CD14-positive monocyte (primary cell): ENCODE measurements around the gene PRDX6. TPM values are rescaled to one million over a fixed set of nuclear protein-coding genes. Genes with fewer than 3 reads are reported as not detected.
"Not testable (repeated sequence)": the region's sequence is repeated elsewhere in the genome, so short reads cannot be mapped to it uniquely, and the experiment has no call there.

Experiments
- DNase-seq, 3 donors: peaks; one replicate each; pipeline ENCODE4 v3.0.0-alpha.2; 2011 to 2022
- H2AFZ ChIP-seq: 2 replicates; pipeline ENCODE4 v1.6.0; 2012; ENCODE audit warnings: mild to moderate bottlenecking, low read depth, low read length, inconsistent platforms; ENCODE audit not compliant: insufficient read depth, poor library complexity, severe bottlenecking
- H3K27ac ChIP-seq, 2 donors: 1 replicate in 1 of 2; 2 replicates in 1 of 2; pipeline ENCODE4 v1.5.1; 2012 to 2013; ENCODE audit warnings: low read length in 2 of 2, control low read depth in 1 of 2, inconsistent platforms in 1 of 2, low read depth in 1 of 2, mild to moderate bottlenecking in 1 of 2
- H3K27me3 ChIP-seq, 2 donors: one replicate each; pipeline versions ENCODE4 v1.6.0 to v1.6.1; 2011 to 2013; ENCODE audit warnings: low read length in 2 of 2; ENCODE audit not compliant: control insufficient read depth in 2 of 2, insufficient read depth in 2 of 2
- H3K36me3 ChIP-seq, 2 donors: replicated peaks in 1 of 2; 1 replicate in 1 of 2; 2 replicates in 1 of 2; pipeline versions ENCODE4 v1.5.1 to v1.6.1; 2012 to 2013; ENCODE audit warnings: low read length in 2 of 2, control low read depth in 1 of 2, inconsistent platforms in 1 of 2, mild to moderate bottlenecking in 1 of 2; ENCODE audit not compliant: insufficient read depth in 2 of 2, control insufficient read depth in 1 of 2
- H3K4me1 ChIP-seq, 2 donors: 1 replicate in 1 of 2; 2 replicates in 1 of 2; pipeline versions ENCODE4 v1.5.1 to v1.6.1; 2012 to 2013; ENCODE audit warnings: low read length in 2 of 2, control low read depth in 1 of 2, inconsistent platforms in 1 of 2, mild to moderate bottlenecking in 1 of 2, moderate library complexity in 1 of 2; ENCODE audit not compliant: insufficient read depth in 2 of 2, control insufficient read depth in 1 of 2
- H3K4me2 ChIP-seq: replicated peaks from 2 replicates; pipeline ENCODE3; 2012; ENCODE audit warnings: low read length, moderate library complexity, mild to moderate bottlenecking; ENCODE audit not compliant: poor library complexity, severe bottlenecking; ENCODE audit errors: extremely low read depth
- H3K4me3 ChIP-seq, 3 experiments: fragments of 200-600 bp in 1 of 3; sonication (generic) in 1 of 3; replicated peaks in 1 of 3; 1 replicate in 2 of 3; 2 replicates in 1 of 3; pipeline ENCODE4 v1.5.1; 2011 to 2013; ENCODE audit warnings: low read length in 3 of 3, mild to moderate bottlenecking in 3 of 3, control low read depth in 2 of 3, low read depth in 2 of 3, inconsistent platforms in 1 of 3, moderate library complexity in 1 of 3
- H3K79me2 ChIP-seq: 2 replicates; pipeline ENCODE4 v1.6.0; 2012; ENCODE audit warnings: mild to moderate bottlenecking, control low read depth, inconsistent platforms, low read length, moderate library complexity; ENCODE audit not compliant: insufficient read depth
- H3K9ac ChIP-seq: 2 replicates; pipeline ENCODE4 v1.6.0; 2017; ENCODE audit warnings: low read length, mild to moderate bottlenecking; ENCODE audit not compliant: insufficient read depth, poor library complexity, severe bottlenecking
- H3K9me3 ChIP-seq, 2 donors: replicated peaks in 1 of 2; 1 replicate in 1 of 2; 2 replicates in 1 of 2; pipeline versions ENCODE4 v1.5.1 to v1.6.1; 2012 to 2013; ENCODE audit warnings: low read length in 2 of 2, control low read depth in 1 of 2; ENCODE audit not compliant: control insufficient read depth in 1 of 2, insufficient read depth in 1 of 2
- H4K20me1 ChIP-seq: 2 replicates; pipeline ENCODE4 v1.6.0; 2012; ENCODE audit warnings: mild to moderate bottlenecking, low read length, control low read depth, moderate library complexity; ENCODE audit not compliant: insufficient read depth
- H3K27ac Mint-ChIP-seq, 7 donors: one replicate each; pipeline ENCODE4 v1.8.0; 2020; ENCODE audit warnings: mild to moderate bottlenecking in 7 of 7, mixed read lengths in 7 of 7, moderate library complexity in 6 of 7, inconsistent platforms in 2 of 7
- H3K27me3 Mint-ChIP-seq, 3 donors: one replicate each; pipeline ENCODE4 v1.8.0; 2021 to 2022; ENCODE audit warnings: low read depth in 3 of 3, mild to moderate bottlenecking in 3 of 3, mixed read lengths in 3 of 3, moderate library complexity in 3 of 3, inconsistent platforms in 1 of 3
- H3K36me3 Mint-ChIP-seq, 2 donors: one replicate each; pipeline ENCODE4 v1.8.0; 2020; ENCODE audit warnings: mixed read lengths in 2 of 2, inconsistent platforms in 1 of 2, mild to moderate bottlenecking in 1 of 2
- H3K4me1 Mint-ChIP-seq: one replicate; pipeline ENCODE4 v1.8.0; 2020; ENCODE audit warnings: mild to moderate bottlenecking, mixed read lengths
- H3K4me3 Mint-ChIP-seq, 2 donors: one replicate each; pipeline ENCODE4 v1.8.0; 2020; ENCODE audit warnings: mild to moderate bottlenecking in 2 of 2, mixed read lengths in 2 of 2, moderate library complexity in 1 of 2
- H3K9me3 Mint-ChIP-seq, 7 donors: one replicate each; pipeline ENCODE4 v1.8.0; 2020 to 2022; ENCODE audit warnings: mixed read lengths in 7 of 7, mild to moderate bottlenecking in 6 of 7, moderate library complexity in 6 of 7, inconsistent platforms in 2 of 7
- CTCF ChIP-seq: fragments of 200-600 bp; IDR thresholded peaks from one replicate; pipeline ENCODE4 v1.8.0; 2022; ENCODE audit warnings: antibody characterized with exemption, mild to moderate bottlenecking
- WGBS: methylation state at CpG from one replicate; pipeline ENCODE4 v1.1.5; 2013; ENCODE audit warnings: missing lambda C conversion rate; ENCODE audit not compliant: insufficient coverage; 5-methylcytosine and 5-hydroxymethylcytosine counted together
- intact Hi-C, 2 donors: fragments of 100-400 bp; cut with micrococcal nuclease; formaldehyde crosslinking; loops; one replicate each; pipeline versions ENCODE4 v1.15.0 to v1.15.1; 2023
- polyA plus RNA-seq, 3 donors: library from polyadenylated mRNA; depleted of rRNA in 1 of 3; unstranded in 2 of 3; stranded (reverse) in 1 of 3; fragments of 300-500 nt in 2 of 3; fragments of >200 nt in 1 of 3; fragmentation: Illumina TruSeq in 2 of 3; gene quantifications; 1 replicate in 2 of 3; 2 replicates in 1 of 3; pipeline ENCODE4 v1.2.3, GENCODE V29; 2012 to 2021

Gene PRDX6
- polyA plus RNA-seq, 3 donors: 89.5 to 142 (median 119) TPM

- H3K4me2 ChIP-seq: no peak overlapping the region
- peak overlapping the region in 2 of 7 donors; percentile 26 to 28 for H3K27ac Mint-ChIP-seq
- H3K9me3 ChIP-seq: no peaks in the 10 kb centered on the region
- no peaks in the 10 kb centered on the region for H3K27me3 ChIP-seq
- H3K9ac ChIP-seq: no peak overlapping the region
- no peaks in the 10 kb centered on the region for H4K20me1 ChIP-seq
- no peak overlapping the region for H3K27ac ChIP-seq
- H3K27me3 Mint-ChIP-seq: no peaks in the 10 kb centered on the region
- peaks cover 5% of the 10 kb centered on the region for H3K4me1 Mint-ChIP-seq
- 100% methylated on average over 1 of the region's 4 CpGs for WGBS
- no peak overlapping the region for H3K4me3 Mint-ChIP-seq
- H3K36me3 ChIP-seq: peaks cover 21 to 24% of the 10 kb centered on the region in 2 donors
- H3K4me3 ChIP-seq: no peak overlapping the region
- H3K9me3 Mint-ChIP-seq: peaks cover 10 to 19% (median 12%) of the 10 kb centered on the region in 7 donors
- H3K4me1 ChIP-seq: no peaks in the 10 kb centered on the region
- H3K79me2 ChIP-seq: peaks cover 6% of the 10 kb centered on the region
- intact Hi-C loops: no loop called here
- TF ChIP-seq CTCF: no peak
- peaks cover 46 to 70% of the 10 kb centered on the region in 2 donors for H3K36me3 Mint-ChIP-seq
- H2AFZ ChIP-seq: no peak overlapping the region
- DNase-seq: no peak
These were observed 17.2 kb upstream of the PRDX6 start for GRCh38 chr1:173459885-173460284.

DNA sequence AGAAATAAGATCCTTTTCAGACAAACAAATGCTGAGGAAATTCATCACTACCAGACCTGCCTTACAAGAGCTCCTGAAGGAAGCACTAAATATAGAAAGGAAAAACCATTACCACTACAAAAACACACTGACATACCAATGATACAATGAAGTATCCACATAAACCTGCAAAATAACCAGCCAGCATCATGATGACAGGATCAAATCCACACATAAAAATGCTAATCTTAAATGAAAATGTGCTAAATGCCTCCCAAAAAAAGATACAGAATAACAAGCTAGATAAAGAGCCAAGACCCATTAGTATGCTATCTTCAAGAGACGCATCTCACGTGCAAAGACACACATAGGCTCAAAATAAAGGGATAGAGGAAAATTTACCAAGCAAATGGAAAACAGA is 14.5 kb upstream of the PRDX6 start:
- H3K4me1 Mint-ChIP-seq, H3K4me3 ChIP-seq, H3K4me3 Mint-ChIP-seq, H3K79me2 ChIP-seq, H3K9me3 ChIP-seq, H3K4me2 ChIP-seq, H4K20me1 ChIP-seq, H3K4me1 ChIP-seq, intact Hi-C loops, H3K27me3 Mint-ChIP-seq, H3K9ac ChIP-seq, H3K27ac Mint-ChIP-seq, DNase-seq, H3K27me3 ChIP-seq, H3K27ac ChIP-seq, H2AFZ ChIP-seq: not testable (repeated sequence)
- Mint-ChIP-seq H3K36me3 (peaks cover 31 to 59% of the 10 kb centered on the region in 2 donors), H3K9me3 (peaks cover 13 to 24% (median 22%) of the 10 kb centered on the region in 7 donors)
- no CpG with 5 or more reads among the region's 2 CpGs for WGBS
- peaks cover 21 to 24% of the 10 kb centered on the region in 2 donors for H3K36me3 ChIP-seq

DNA sequence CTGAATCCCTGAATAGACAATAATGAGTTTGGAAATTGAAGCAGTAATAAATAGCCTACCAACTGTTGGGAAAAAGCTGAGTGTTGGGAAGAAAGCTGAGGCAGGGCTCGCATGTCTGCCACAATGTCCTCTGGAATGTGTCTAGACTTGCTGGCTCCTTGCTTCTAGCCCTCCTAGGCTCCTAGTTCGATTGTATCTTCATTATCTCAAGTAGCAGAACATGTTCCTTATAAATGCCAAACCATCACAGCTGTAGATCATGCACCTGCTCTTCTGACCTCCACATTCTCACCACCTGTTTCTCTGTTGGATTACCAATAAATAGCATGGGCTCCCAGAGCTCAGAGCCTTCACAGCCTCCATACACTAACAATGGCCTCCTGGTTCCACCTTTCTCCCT is 12.9 kb upstream of the PRDX6 start:
- H3K4me3 Mint-ChIP-seq, H3K9me3 ChIP-seq, H4K20me1 ChIP-seq, H3K79me2 ChIP-seq, intact Hi-C loops, H3K27me3 ChIP-seq, H3K27me3 Mint-ChIP-seq, H3K27ac ChIP-seq, H3K9ac ChIP-seq, DNase-seq, H3K4me1 ChIP-seq, H3K4me1 Mint-ChIP-seq, H3K4me3 ChIP-seq, H3K4me2 ChIP-seq, H2AFZ ChIP-seq, H3K27ac Mint-ChIP-seq: not testable (repeated sequence)
- Mint-ChIP-seq H3K36me3 (peaks cover 29 to 55% of the 10 kb centered on the region in 2 donors), H3K9me3 (peaks cover 16 to 30% (median 23%) of the 10 kb centered on the region in 7 donors)
- WGBS: 100% methylated on average over 2 of the region's 2 CpGs
- peaks cover 21 to 24% of the 10 kb centered on the region in 2 donors for H3K36me3 ChIP-seq
